IMR-90 (cell line): Measurements from ENCODE around the gene BCO2. TPM values are rescaled to one million over a fixed set of nuclear protein-coding genes. Genes with fewer than 3 reads are reported as not detected.

ENCODE experiments used
- ATAC-seq: fragments of 200-7000 bp; cut with Tn5 transposase; 2 replicates; pipeline ENCODE4 v1.9.1; 2020; ENCODE audit warnings: low read depth, mild to moderate bottlenecking, moderate library complexity
- BruUV-seq: library from RNA; stranded (reverse); fragments of 400-500 nt; replicated peaks from 2 replicates; lab custom pipeline; 2021; lab: Mats Ljungman, UMichigan
- CTCF ChIA-PET: fragments of 300-600 bp; formaldehyde crosslinking; extraction: SDS; loops from one replicate; lab custom pipeline; 2021; ENCODE audit warnings: antibody characterized with exemption; lab: Yijun Ruan, JAX
- POLR2A ChIA-PET: fragments of 300-600 bp; sonication (Branson Sonifier 250); formaldehyde crosslinking; loops from one replicate; lab custom pipeline; 2022; ENCODE audit warnings: antibody characterized with exemption; ENCODE audit not compliant: unreplicated experiment; lab: Charles Lee
- DNase-seq: peaks from one replicate; pipeline ENCODE4 v3.0.0; 2013
- H2AFZ ChIP-seq: replicated peaks from 2 replicates; pipeline ENCODE3; 2013; ENCODE audit warnings: low read length, mild to moderate bottlenecking; ENCODE audit not compliant: poor library complexity
- H2AK5ac ChIP-seq: 2 replicates; pipeline ENCODE4 v1.6.1; 2013; ENCODE audit warnings: low read depth, low read length, inconsistent platforms
- H2AK9ac ChIP-seq: replicated peaks from 2 replicates; pipeline ENCODE3; 2013; ENCODE audit warnings: mild to moderate bottlenecking, low read depth, low read length, moderate library complexity; ENCODE audit not compliant: poor library complexity
- H2BK120ac ChIP-seq: 2 replicates; pipeline ENCODE4 v1.6.1; 2013; ENCODE audit warnings: low read depth, low read length, inconsistent platforms
- H2BK15ac ChIP-seq: 3 replicates; pipeline ENCODE4 v1.6.1; 2013; ENCODE audit warnings: low read depth, low read length, inconsistent platforms
- H2BK20ac ChIP-seq: 2 replicates; pipeline ENCODE4 v1.6.1; 2013; ENCODE audit warnings: low read depth, mild to moderate bottlenecking, inconsistent platforms, low read length, moderate library complexity
- H2BK5ac ChIP-seq: 2 replicates; pipeline ENCODE4 v1.6.1; 2013; ENCODE audit warnings: mild to moderate bottlenecking, low read depth, low read length, inconsistent platforms; ENCODE audit not compliant: poor library complexity, severe bottlenecking
- H3K14ac ChIP-seq: replicated peaks from 2 replicates; pipeline ENCODE4 v1.6.1; 2013; ENCODE audit warnings: low read depth, low read length, inconsistent platforms
- H3K18ac ChIP-seq: 2 replicates; pipeline ENCODE4 v1.6.1; 2013; ENCODE audit warnings: low read depth, low read length, control low read depth
- H3K23ac ChIP-seq: 2 replicates; pipeline ENCODE4 v1.6.1; 2013; ENCODE audit warnings: low read depth, low read length, inconsistent platforms
- H3K27ac ChIP-seq: 2 replicates; pipeline ENCODE4 v1.5.1; 2013; ENCODE audit warnings: mild to moderate bottlenecking, control low read depth, low read length; ENCODE audit not compliant: insufficient read depth
- H3K27me3 ChIP-seq: 2 replicates; pipeline ENCODE4 v1.6.1; 2013; ENCODE audit warnings: low read length; ENCODE audit not compliant: control insufficient read depth, insufficient read depth
- H3K36me3 ChIP-seq: 2 replicates; pipeline ENCODE4 v1.6.1; 2013; ENCODE audit warnings: low read length, mixed read lengths; ENCODE audit not compliant: control insufficient read depth, insufficient read depth
- H3K4ac ChIP-seq: 2 replicates; pipeline ENCODE4 v1.6.1; 2013; ENCODE audit warnings: low read depth, low read length, inconsistent platforms
- H3K4me1 ChIP-seq: 2 replicates; pipeline ENCODE4 v1.6.1; 2013; ENCODE audit warnings: low read length, mixed read lengths; ENCODE audit not compliant: control insufficient read depth, insufficient read depth
- H3K4me2 ChIP-seq: 2 replicates; pipeline ENCODE4 v1.6.1; 2013; ENCODE audit warnings: low read depth, mild to moderate bottlenecking, control low read depth, low read length, moderate library complexity
- H3K4me3 ChIP-seq: 2 replicates; pipeline ENCODE4 v1.5.1; 2013; ENCODE audit warnings: low read depth, mild to moderate bottlenecking, control low read depth, low read length, moderate library complexity; ENCODE audit not compliant: insufficient read depth
- H3K56ac ChIP-seq: 2 replicates; pipeline ENCODE4 v1.6.1; 2013; ENCODE audit warnings: low read length, inconsistent platforms; ENCODE audit not compliant: insufficient read depth; ENCODE audit errors: extremely low read depth
- H3K79me1 ChIP-seq, 2 experiments: 2 replicates each; pipeline ENCODE4 v1.6.1; 2013; ENCODE audit warnings: low read length in 2 of 2, inconsistent platforms in 1 of 2, low read depth in 1 of 2
- H3K9ac ChIP-seq: 2 replicates; pipeline ENCODE4 v1.6.1; 2013; ENCODE audit warnings: low read depth, low read length, control low read depth
- H3K9me1 ChIP-seq: 2 replicates; pipeline ENCODE4 v1.6.1; 2013; ENCODE audit warnings: low read length, inconsistent platforms; ENCODE audit not compliant: insufficient read depth
- H3K9me3 ChIP-seq: 2 replicates; pipeline ENCODE4 v1.6.1; 2013; ENCODE audit warnings: low read length; ENCODE audit not compliant: control insufficient read depth, insufficient read depth
- H4K20me1 ChIP-seq: 2 replicates; pipeline ENCODE4 v1.6.1; 2013; ENCODE audit warnings: low read length, inconsistent platforms; ENCODE audit not compliant: insufficient read depth
- H4K5ac ChIP-seq: 2 replicates; pipeline ENCODE4 v1.6.1; 2013; ENCODE audit warnings: mild to moderate bottlenecking, low read depth, low read length, control low read depth
- H4K8ac ChIP-seq, 2 experiments: 2 replicates each; pipeline ENCODE4 v1.6.1; 2013; ENCODE audit warnings: low read depth in 2 of 2, low read length in 2 of 2, control low read depth in 1 of 2, inconsistent platforms in 1 of 2
- H4K91ac ChIP-seq: 2 replicates; pipeline ENCODE4 v1.6.1; 2013; ENCODE audit warnings: low read depth, low read length, inconsistent platforms; ENCODE audit not compliant: insufficient read depth
- BHLHE40 ChIP-seq: fragments of 150-350 bp; IDR thresholded peaks from 2 replicates; pipeline ENCODE4 v1.6.1; 2016; ENCODE audit warnings: mild to moderate bottlenecking, low read depth, low read length
- CEBPB ChIP-seq: IDR thresholded peaks from 2 replicates; pipeline ENCODE4 v1.6.1; 2012; ENCODE audit warnings: low read depth, low read length, improper control_type of control experiment
- CHD1 ChIP-seq: IDR thresholded peaks from 2 replicates; pipeline ENCODE4 v1.6.1; 2012; ENCODE audit warnings: low read depth, low read length, improper control_type of control experiment
- FOS ChIP-seq: fragments of 150-350 bp; IDR thresholded peaks from 2 replicates; pipeline ENCODE4 v1.6.1; 2016; ENCODE audit warnings: low read depth, low read length
- MAFK ChIP-seq: IDR thresholded peaks from 2 replicates; pipeline ENCODE4 v1.6.1; 2012; ENCODE audit warnings: low read depth, low read length, improper control_type of control experiment
- MAZ ChIP-seq: IDR thresholded peaks from 2 replicates; pipeline ENCODE4 v1.6.1; 2012; ENCODE audit warnings: low read depth, mild to moderate bottlenecking, low read length, improper control_type of control experiment, moderate library complexity, borderline replicate concordance
- MXI1 ChIP-seq: IDR thresholded peaks from 2 replicates; pipeline ENCODE4 v1.6.1; 2012; ENCODE audit warnings: low read depth, mild to moderate bottlenecking, low read length, moderate library complexity, borderline replicate concordance
- NFE2L2 ChIP-seq: fragments of 150-350 bp; IDR thresholded peaks from 2 replicates; pipeline ENCODE4 v1.6.1; 2016; ENCODE audit warnings: low read depth, mild to moderate bottlenecking, low read length
- POLR2A ChIP-seq: IDR thresholded peaks from 2 replicates; pipeline ENCODE4 v1.6.1; 2012; ENCODE audit warnings: mild to moderate bottlenecking, low read depth, low read length
- RAD21 ChIP-seq: IDR thresholded peaks from 2 replicates; pipeline ENCODE4 v1.6.1; 2012; ENCODE audit warnings: low read length, improper control_type of control experiment
- RFX5 ChIP-seq: IDR thresholded peaks from 2 replicates; pipeline ENCODE4 v1.8.0; 2012; ENCODE audit warnings: low read depth, mild to moderate bottlenecking, low read length, moderate library complexity
- SMC3 ChIP-seq: fragments of 150-350 bp; IDR thresholded peaks from 2 replicates; pipeline ENCODE4 v1.6.1; 2016; ENCODE audit warnings: low read depth, mild to moderate bottlenecking, antibody characterized with exemption, low read length, moderate library complexity
- WGBS, 2 experiments: methylation state at CpG; one replicate each; pipeline versions ENCODE4 v1.1.5 to v1.1.7; 2013; ENCODE audit warnings: missing lambda C conversion rate in 2 of 2; ENCODE audit not compliant: insufficient read length in 1 of 2; ENCODE audit errors: extremely low coverage in 2 of 2; 5-methylcytosine and 5-hydroxymethylcytosine counted together
- dilution Hi-C: fragments of 300-500 bp; cut with HindIII; formaldehyde crosslinking; loops from one replicate; pipeline ENCODE4 v1.14.3; 2018; ENCODE audit warnings: low sequenced_read_pairs; ENCODE audit not compliant: unreplicated experiment
- in situ Hi-C: fragments of 300-500 bp; cut with MboI; formaldehyde crosslinking; loops from 3 replicates; pipeline ENCODE4 v1.14.3; 2019; ENCODE audit warnings: low sequenced_read_pairs, inconsistent platforms, mixed read lengths
- intact Hi-C: fragments of 100-400 bp; cut with micrococcal nuclease; formaldehyde crosslinking; loops from 2 replicates; pipeline ENCODE4 v1.10.0; 2022
- polyA plus RNA-seq, 3 experiments: library from polyadenylated mRNA; depleted of rRNA; stranded (reverse); fragments of >200 nt; gene quantifications; 2 replicates each; pipeline ENCODE4 v1.2.3, GENCODE V29; 2012; ENCODE audit warnings: low replicate concordance in 1 of 3
- total RNA-seq: library from RNA; depleted of rRNA; stranded (reverse); fragments of >200 nt; gene quantifications from 2 replicates; pipeline ENCODE4 v1.2.3, GENCODE V29; 2012
- TF ChIP-seq, protein P1 (sequence below): fragments of 150-350 bp; IDR thresholded peaks from 2 replicates; pipeline ENCODE4 v1.6.1; 2017; ENCODE audit warnings: mild to moderate bottlenecking, antibody characterized with exemption, low read length, low read depth
- TF ChIP-seq, protein P2 (sequence below): fragments of 150-350 bp; IDR thresholded peaks from 2 replicates; pipeline ENCODE4 v1.6.1; 2016; ENCODE audit warnings: low read depth, mild to moderate bottlenecking, low read length, moderate library complexity, borderline replicate concordance
- TF ChIP-seq, protein P3 (sequence below): conservative IDR thresholded peaks from 2 replicates; pipeline ENCODE4 v1.5.1; 2012; ENCODE audit warnings: mild to moderate bottlenecking, low read depth, low read length, improper control_type of control experiment

BCO2 gene
- total and polyA plus RNA-seq, 2 of the 4 experiments (the other 2 are of a cell fraction) = 0.18 to 0.68 TPM

DNA sequence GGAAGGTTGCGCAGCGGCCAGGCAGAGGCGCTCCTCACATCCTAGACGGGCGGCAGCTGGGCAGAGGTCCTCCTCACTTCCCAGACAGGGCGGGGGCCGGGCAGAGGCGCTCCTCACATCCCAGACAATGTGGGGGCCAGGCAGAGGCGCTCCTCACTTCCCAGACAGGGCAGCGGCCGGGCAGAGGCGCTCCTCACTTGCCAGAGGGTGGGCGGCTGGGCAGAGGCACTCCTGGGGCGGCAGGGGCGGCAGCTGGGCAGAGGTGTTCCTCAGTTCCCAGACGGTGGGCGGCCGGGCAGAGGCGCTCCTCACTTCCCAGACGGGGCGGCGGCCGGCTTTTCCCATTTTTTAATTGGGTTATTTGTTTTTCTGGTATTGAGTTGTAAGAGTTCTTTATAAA is 30.8 kb downstream of the BCO2 start:
- dilution Hi-C loops (no loop called here), in situ Hi-C loops (loop anchor here (25.0 kb wide), 1 partner anchor 1331 kb away; no protein-coding TSS in a partner anchor), intact Hi-C loops (no loop called here)
- no peak overlapping the region for H3K4ac ChIP-seq
- no peak overlapping the region for H2AFZ ChIP-seq
- H2AK9ac ChIP-seq = no peak overlapping the region
- no peak overlapping the region for H3K56ac ChIP-seq
- no peaks in the 10 kb centered on the region for H3K4me1 ChIP-seq
- no peak overlapping the region for H2BK20ac ChIP-seq
- no peak overlapping the region for H3K18ac ChIP-seq
- CTCF ChIA-PET = no interaction called here
- POLR2A ChIA-PET = no interaction called here
- H3K14ac ChIP-seq = no peak overlapping the region
- H3K4me3 ChIP-seq = no peak overlapping the region
- no peaks in the 10 kb centered on the region for H3K27me3 ChIP-seq
- 83% methylated on average over 5 of the region's 23 CpGs; no CpG with 5 or more reads in 1 of the 2 experiments for WGBS, 2 experiments
- no peak overlapping the region for H4K5ac ChIP-seq
- no peak overlapping the region for H3K27ac ChIP-seq
- H3K9me3 ChIP-seq = no peaks in the 10 kb centered on the region
- H4K20me1 ChIP-seq = no peaks in the 10 kb centered on the region
- H2BK5ac ChIP-seq = no peak overlapping the region
- no peak overlapping the region for H4K91ac ChIP-seq
- no peak overlapping the region for H3K9ac ChIP-seq
- H2BK15ac ChIP-seq = no peak overlapping the region
- no peaks in the 10 kb centered on the region for H3K9me1 ChIP-seq
- H3K36me3 ChIP-seq = no peaks in the 10 kb centered on the region
- ATAC-seq = no peak
- H3K23ac ChIP-seq = no peak overlapping the region
- BruUV-seq = no TSS peak
- H3K4me2 ChIP-seq = no peak overlapping the region
- no peak overlapping the region for H4K8ac ChIP-seq
- no peaks in the 10 kb centered on the region for H3K79me1 ChIP-seq
- TF ChIP-seq MAZ (no peak), RFX5 (no peak), SMC3 (no peak), RAD21 (no peak), CEBPB (no peak), BHLHE40 (no peak), CHD1 (no peak), POLR2A (no peak), FOS (no peak), NFE2L2 (no peak), MXI1 (no peak), MAFK (no peak)
- TF ChIP-seq, protein P1, sequence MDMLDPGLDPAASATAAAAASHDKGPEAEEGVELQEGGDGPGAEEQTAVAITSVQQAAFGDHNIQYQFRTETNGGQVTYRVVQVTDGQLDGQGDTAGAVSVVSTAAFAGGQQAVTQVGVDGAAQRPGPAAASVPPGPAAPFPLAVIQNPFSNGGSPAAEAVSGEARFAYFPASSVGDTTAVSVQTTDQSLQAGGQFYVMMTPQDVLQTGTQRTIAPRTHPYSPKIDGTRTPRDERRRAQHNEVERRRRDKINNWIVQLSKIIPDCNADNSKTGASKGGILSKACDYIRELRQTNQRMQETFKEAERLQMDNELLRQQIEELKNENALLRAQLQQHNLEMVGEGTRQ = no peak
- TF ChIP-seq, protein P2, sequence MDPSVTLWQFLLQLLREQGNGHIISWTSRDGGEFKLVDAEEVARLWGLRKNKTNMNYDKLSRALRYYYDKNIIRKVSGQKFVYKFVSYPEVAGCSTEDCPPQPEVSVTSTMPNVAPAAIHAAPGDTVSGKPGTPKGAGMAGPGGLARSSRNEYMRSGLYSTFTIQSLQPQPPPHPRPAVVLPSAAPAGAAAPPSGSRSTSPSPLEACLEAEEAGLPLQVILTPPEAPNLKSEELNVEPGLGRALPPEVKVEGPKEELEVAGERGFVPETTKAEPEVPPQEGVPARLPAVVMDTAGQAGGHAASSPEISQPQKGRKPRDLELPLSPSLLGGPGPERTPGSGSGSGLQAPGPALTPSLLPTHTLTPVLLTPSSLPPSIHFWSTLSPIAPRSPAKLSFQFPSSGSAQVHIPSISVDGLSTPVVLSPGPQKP = no peak
- TF ChIP-seq, protein P3, sequence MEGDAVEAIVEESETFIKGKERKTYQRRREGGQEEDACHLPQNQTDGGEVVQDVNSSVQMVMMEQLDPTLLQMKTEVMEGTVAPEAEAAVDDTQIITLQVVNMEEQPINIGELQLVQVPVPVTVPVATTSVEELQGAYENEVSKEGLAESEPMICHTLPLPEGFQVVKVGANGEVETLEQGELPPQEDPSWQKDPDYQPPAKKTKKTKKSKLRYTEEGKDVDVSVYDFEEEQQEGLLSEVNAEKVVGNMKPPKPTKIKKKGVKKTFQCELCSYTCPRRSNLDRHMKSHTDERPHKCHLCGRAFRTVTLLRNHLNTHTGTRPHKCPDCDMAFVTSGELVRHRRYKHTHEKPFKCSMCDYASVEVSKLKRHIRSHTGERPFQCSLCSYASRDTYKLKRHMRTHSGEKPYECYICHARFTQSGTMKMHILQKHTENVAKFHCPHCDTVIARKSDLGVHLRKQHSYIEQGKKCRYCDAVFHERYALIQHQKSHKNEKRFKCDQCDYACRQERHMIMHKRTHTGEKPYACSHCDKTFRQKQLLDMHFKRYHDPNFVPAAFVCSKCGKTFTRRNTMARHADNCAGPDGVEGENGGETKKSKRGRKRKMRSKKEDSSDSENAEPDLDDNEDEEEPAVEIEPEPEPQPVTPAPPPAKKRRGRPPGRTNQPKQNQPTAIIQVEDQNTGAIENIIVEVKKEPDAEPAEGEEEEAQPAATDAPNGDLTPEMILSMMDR = no peak
- no peak for DNase-seq
- no peak overlapping the region for H2AK5ac ChIP-seq
- H2BK120ac ChIP-seq = no peak overlapping the region
